Vagina (tissue), 2 donors: ENCODE results near the gene CBLB.

Source experiments
- CTCF ChIP-seq, 3 experiments: fragments of 450-650 bp in 2 of 3; fragments of 200-600 bp in 1 of 3; sonication (generic) in 1 of 3; IDR thresholded peaks; one replicate each; pipeline ENCODE4 v1.5.1; 2017 to 2019; ENCODE audit warnings: antibody characterized with exemption in 3 of 3, mild to moderate bottlenecking in 2 of 3, moderate library complexity in 2 of 3
- POLR2AphosphoS5 ChIP-seq, 2 donors: sonication (generic); formaldehyde crosslinking; IDR thresholded peaks; one replicate each; pipeline ENCODE4 v1.9.0; 2017; ENCODE audit warnings: antibody characterized with exemption in 2 of 2, mild to moderate bottlenecking in 2 of 2, low read depth in 1 of 2; ENCODE audit not compliant: insufficient read depth in 1 of 2

DNA sequence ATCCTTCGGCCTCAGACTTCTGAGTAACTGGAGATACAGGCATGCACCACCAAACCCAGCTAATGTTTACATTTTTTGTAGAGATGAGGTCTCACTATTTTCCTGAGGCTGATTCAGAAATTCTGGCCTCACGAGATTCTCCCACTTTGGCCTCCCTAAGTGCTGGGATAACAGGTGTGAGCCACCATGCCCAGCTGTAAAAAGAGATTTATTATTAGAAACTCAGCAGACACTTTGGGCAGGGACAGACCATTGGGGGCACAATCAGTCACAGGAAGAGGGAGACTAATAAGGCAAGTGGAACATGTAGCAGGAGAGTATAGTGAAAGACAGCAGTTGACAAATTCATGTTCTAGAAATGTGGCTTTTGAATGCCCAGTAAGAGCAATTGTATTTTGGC lies 249.2 kb downstream of the CBLB start:
- no peak for TF ChIP-seq POLR2AphosphoS5 (IDR thresholded peaks at IDR 0.05; ENCODE audit: insufficient read depth in 1 of 2, low read depth in 1 of 2)
- no peak for TF ChIP-seq CTCF (IDR thresholded peaks at IDR 0.05)
